Activated naive CD8-positive, alpha-beta T cell treated with anti-CD3 and anti-CD28 coated beads, Interleukin-2, amount 50 U/mL, for 24 hours (primary cell): ENCODE measurements around the gene SNX10.

Experiments used
- ATAC-seq: fragments of 150-1000 bp; cut with Tn5 transposase; one replicate; pipeline ENCODE4 v1.10.0; 2021
- DNase-seq: peaks from one replicate; pipeline ENCODE4 v3.0.0; 2021
- H3K27ac Mint-ChIP-seq: one replicate; pipeline ENCODE4 v1.8.0; 2021; ENCODE audit warnings: mild to moderate bottlenecking, mixed read lengths
- H3K27me3 Mint-ChIP-seq: one replicate; pipeline ENCODE4 v1.8.0; 2021; ENCODE audit warnings: mixed read lengths
- H3K36me3 Mint-ChIP-seq: one replicate; pipeline ENCODE4 v1.8.0; 2021; ENCODE audit warnings: low read depth, mixed read lengths
- H3K4me1 Mint-ChIP-seq: one replicate; pipeline ENCODE4 v1.8.0; 2021; ENCODE audit warnings: mixed read lengths
- H3K4me3 Mint-ChIP-seq: one replicate; pipeline ENCODE4 v1.8.0; 2021; ENCODE audit warnings: mild to moderate bottlenecking, moderate library complexity, mixed read lengths
- H3K9me3 Mint-ChIP-seq: one replicate; pipeline ENCODE4 v1.8.0; 2021; ENCODE audit warnings: mixed read lengths

Gene SNX10

DNA sequence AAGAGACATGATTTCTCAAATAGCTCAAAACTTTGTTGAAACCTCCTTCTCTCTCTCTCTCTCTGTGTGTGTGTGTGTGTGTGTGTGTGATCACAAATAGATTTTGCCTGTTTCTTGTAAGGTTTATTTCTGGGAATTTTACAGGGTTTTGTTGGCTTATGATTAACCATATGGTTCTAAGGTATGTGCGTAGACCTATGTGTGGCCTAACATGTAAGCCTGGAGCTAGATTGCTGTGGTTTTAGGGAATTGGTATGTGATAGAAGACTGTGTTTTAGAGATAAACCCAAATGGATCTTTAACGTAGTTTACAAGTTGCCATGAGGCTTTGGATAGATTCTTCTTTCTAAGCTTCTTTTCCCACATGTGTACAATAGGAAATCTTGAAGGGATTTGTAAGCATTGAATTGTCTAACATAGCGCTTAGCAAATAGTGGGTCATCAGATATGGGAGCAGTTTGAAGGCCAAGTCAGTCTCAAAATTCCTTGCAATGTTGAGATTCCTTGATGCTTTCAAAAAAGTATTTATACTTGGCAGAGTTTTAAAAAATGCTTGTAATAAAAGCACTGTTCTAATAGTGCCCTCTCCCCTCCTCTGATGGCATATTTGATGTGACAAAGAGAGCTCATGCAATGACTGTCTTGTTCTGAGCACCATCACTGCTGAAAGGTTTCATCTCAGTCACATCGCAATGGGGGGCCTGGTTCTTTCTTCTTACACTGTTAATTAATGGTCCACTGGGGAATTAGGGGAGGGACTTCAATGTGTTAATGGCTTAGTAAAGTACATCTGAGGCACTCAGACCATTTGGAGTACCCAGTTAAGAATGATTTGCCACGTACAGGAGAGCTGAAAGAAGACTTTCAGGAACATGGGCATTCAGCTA, 118.2 kb downstream of the SNX10 start:
- H3K4me1 Mint-ChIP-seq, result no peaks in the 10 kb centered on the region
- H3K27me3 Mint-ChIP-seq, result peaks cover 11% of the 10 kb centered on the region
- H3K36me3 Mint-ChIP-seq, result peaks cover 1% of the 10 kb centered on the region
- peaks cover 6% of the 10 kb centered on the region for H3K9me3 Mint-ChIP-seq
- DNase-seq (no peak), ATAC-seq (no peak)
- H3K4me3 Mint-ChIP-seq, result no peak overlapping the region
- no peak overlapping the region for H3K27ac Mint-ChIP-seq

DNA sequence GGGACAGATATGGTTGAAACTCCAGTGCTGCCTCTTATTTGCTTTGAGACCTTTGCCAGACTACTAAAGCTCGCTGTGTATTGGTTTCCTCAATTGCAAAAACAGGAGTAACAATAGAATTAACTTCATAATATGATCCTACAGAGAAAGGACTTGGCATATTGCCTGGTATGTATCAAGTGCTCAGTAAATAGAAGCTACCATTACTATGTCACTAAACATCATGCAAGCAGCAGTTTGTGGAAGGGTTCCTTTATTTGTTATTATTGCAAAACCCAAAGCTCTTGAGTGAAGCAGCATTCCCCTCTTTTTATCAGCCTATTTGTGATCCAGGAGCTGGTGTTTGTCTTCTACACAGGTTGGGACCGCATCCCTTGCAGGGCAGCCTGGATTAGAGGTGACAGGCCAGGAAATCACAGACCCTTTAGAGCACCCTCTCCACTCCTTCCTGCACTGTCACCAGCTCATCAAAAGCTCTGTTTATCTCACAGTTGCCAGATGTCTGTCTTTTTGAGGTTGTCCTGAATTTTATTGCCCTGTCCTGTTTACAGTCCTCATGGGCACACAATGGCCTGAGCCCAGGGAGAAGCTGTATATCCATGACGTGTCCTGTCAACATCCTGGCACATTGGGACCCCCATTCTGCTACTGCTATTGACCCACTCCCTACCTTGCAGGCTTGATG, 121.5 kb downstream of the SNX10 start:
- no peaks in the 10 kb centered on the region for H3K36me3 Mint-ChIP-seq
- DNase-seq (no peak), ATAC-seq (no peak)
- H3K27ac Mint-ChIP-seq, result no peak overlapping the region
- H3K9me3 Mint-ChIP-seq, result no peaks in the 10 kb centered on the region
- no peak overlapping the region for H3K4me3 Mint-ChIP-seq
- H3K27me3 Mint-ChIP-seq, result peaks cover 6% of the 10 kb centered on the region
- no peaks in the 10 kb centered on the region for H3K4me1 Mint-ChIP-seq

DNA sequence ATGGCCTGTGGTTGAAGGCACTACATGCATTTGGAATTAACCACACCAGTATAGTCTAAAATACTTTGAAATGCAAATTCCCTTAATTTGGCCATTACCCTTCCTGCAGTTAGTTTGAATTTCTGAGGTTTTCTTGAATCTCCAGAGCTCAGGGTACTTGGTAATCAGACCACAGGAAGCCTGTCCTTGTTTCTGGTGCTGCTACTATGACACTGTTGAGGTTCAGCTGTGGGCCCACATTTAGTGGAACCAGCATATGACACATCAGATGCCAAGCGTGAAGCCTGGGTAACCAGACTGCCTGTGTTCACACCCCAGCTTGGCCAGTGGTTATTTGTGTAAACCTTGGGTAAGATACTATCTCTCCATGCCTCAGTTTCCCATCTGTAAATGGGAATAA, 124.3 kb downstream of the SNX10 start:
- DNase-seq (no peak), ATAC-seq (no peak)
- H3K36me3 Mint-ChIP-seq, result no peaks in the 10 kb centered on the region
- no peak overlapping the region for H3K4me3 Mint-ChIP-seq
- H3K27me3 Mint-ChIP-seq, result peaks cover 2% of the 10 kb centered on the region
- H3K4me1 Mint-ChIP-seq, result no peaks in the 10 kb centered on the region
- H3K27ac Mint-ChIP-seq, result no peak overlapping the region
- no peaks in the 10 kb centered on the region for H3K9me3 Mint-ChIP-seq

DNA sequence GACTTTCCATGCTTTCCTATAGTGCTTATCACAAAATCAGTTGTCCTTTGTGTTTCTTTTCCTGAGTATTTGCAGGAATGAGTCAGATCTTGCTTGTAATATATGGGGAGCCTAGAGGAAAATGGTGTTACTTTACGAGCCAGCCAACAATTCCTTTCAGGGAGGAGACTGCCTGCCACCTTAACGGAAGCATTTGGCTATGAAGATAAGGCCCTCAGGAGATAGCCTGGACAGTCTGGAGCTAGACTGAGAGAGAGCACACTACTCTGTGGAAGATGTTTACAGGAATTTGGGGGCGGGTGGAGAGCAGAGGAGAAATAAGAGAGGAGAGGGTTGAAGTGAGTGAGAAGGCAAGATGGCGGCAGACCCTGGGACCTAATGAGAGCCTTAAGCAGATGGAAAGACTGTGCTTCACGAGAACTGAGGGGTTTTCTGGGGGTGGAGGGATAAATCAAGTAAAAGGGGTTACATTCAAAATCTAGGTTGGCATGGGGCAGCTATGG, 126.3 kb downstream of the SNX10 start:
- Mint-ChIP-seq H3K36me3 (no peaks in the 10 kb centered on the region), H3K27ac (no peak overlapping the region), H3K4me1 (no peaks in the 10 kb centered on the region), H3K9me3 (no peaks in the 10 kb centered on the region), H3K27me3 (peaks cover 2% of the 10 kb centered on the region), H3K4me3 (no peak overlapping the region)
- no peak for ATAC-seq
- no peak for DNase-seq

DNA sequence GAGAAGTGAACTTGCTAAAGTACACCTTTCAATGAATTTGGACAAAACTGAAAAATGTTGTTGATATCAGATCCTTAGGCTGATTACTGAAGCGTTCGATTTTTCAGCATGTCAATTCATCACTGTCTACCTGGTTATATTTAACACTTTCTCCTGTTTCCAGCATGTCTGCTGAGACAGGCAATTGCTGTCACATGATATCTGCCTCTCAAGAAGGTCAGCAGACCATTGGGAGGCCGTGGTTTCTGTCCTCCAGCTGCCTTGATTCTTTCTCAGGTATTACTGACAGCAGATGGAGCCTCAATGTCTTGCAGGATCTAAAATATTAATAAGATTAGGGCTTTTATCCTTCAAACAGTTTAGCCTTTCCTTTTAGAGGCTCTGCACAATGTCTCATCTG, 127.5 kb downstream of the SNX10 start:
- no peaks in the 10 kb centered on the region for H3K9me3 Mint-ChIP-seq
- no peak overlapping the region for H3K27ac Mint-ChIP-seq
- no peak for DNase-seq
- ATAC-seq, result no peak
- H3K4me3 Mint-ChIP-seq, result no peak overlapping the region
- no peaks in the 10 kb centered on the region for H3K4me1 Mint-ChIP-seq
- no peaks in the 10 kb centered on the region for H3K36me3 Mint-ChIP-seq
- peaks cover 2% of the 10 kb centered on the region for H3K27me3 Mint-ChIP-seq

DNA sequence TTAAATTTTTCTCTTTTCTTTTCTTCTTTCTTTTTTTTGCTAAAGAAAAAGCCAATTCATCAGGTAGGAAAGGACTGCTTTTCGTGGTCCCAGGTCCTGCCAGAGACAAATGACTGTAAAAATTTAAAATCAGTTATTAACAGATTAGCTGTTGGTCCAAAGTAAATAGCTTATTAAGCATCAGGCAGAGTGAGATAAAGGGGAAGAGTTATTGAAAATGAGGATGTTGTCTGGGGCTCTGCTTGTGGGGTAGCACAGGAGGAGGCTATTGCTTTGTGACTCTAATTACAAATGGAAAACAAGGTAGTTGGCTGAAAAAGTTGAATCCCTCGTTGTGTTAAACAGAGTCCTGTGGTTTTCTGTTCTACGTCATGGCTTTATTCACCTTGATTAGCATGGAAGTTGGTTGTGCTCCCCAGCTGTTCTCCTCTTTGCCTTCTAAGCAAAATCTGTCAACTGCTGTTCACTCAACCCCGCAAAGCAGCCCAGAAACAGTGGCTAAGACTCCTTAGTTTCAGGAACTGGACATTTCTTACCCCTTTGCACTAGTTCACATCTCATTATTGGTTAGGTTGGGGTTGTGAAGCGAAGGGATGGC, 128.9 kb downstream of the SNX10 start:
- Mint-ChIP-seq H3K4me1 (no peaks in the 10 kb centered on the region), H3K9me3 (no peaks in the 10 kb centered on the region), H3K36me3 (no peaks in the 10 kb centered on the region), H3K27me3 (peaks cover 2% of the 10 kb centered on the region), H3K27ac (no peak overlapping the region), H3K4me3 (no peak overlapping the region)
- ATAC-seq (no peak), DNase-seq (no peak)

DNA sequence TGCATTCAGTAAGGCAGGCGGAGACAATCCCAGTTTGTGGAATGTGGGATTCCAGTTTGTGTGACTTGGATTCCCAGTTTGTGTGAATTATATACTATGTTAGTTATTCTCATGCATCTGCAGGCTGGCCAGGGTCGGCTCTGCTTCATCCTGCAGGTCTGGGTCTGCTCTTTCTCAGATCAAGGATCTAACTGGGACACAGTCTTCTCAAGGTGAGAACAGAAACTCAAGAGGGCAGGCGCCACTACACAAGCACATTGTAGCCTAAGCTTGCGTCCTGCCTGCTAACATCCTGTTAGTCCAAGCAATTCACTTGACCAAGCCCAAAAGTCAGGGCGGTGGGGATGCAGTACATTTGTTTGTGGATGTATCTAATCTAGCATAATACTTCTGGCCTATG, 131.1 kb downstream of the SNX10 start:
- no peak for ATAC-seq
- no peak overlapping the region for H3K4me3 Mint-ChIP-seq

DNA sequence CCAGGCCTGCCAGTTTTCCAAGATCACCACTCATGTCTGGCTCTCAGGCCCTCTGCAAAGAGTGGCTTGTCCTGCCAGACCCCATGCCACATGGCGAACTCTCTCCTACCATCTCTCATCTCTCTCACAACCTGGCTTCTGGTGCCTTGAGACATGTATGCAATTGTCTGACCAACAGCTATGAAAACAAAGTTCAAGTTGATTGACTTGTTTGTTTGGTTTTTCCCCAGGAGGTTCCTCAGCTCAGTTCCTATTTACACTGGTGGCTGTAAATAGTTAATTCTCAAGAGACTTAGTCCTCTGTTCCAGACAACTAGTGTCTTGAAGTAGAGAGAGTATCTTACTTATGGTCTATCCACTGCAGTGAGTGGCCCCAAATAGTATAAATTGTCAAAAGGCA, 131.8 kb downstream of the SNX10 start:
- no peak for ATAC-seq
- no peaks in the 10 kb centered on the region for H3K9me3 Mint-ChIP-seq
- no peak overlapping the region for H3K27ac Mint-ChIP-seq
- no peak for DNase-seq
- H3K27me3 Mint-ChIP-seq, result peaks cover 4% of the 10 kb centered on the region
- no peaks in the 10 kb centered on the region for H3K4me1 Mint-ChIP-seq
- no peaks in the 10 kb centered on the region for H3K36me3 Mint-ChIP-seq
- no peak overlapping the region for H3K4me3 Mint-ChIP-seq

More for the DNA sequence above, 131.1 kb downstream of the SNX10 start:
- Mint-ChIP-seq H3K27ac (no peak overlapping the region), H3K36me3 (no peaks in the 10 kb centered on the region), H3K9me3 (no peaks in the 10 kb centered on the region), H3K4me1 (no peaks in the 10 kb centered on the region), H3K27me3 (peaks cover 4% of the 10 kb centered on the region)
- DNase-seq, result no peak
